OCI-LY1 (cell line): ENCODE measurements around the gene CUBN.

Experiments
- H2AFZ ChIP-seq: fragments of 200-600 bp; sonication (generic), shearing (Covaris generic); 2 replicates; pipeline ENCODE4 v1.6.0; 2014; ENCODE audit warnings: antibody characterized with exemption, mild to moderate bottlenecking, low read length
- H3F3A ChIP-seq: fragments of 200-600 bp; sonication (generic), shearing (Covaris generic); 2 replicates; pipeline ENCODE4 v1.6.0; 2014; ENCODE audit warnings: mild to moderate bottlenecking, antibody characterized with exemption, low read length, moderate library complexity; ENCODE audit not compliant: insufficient read depth
- H3K27ac ChIP-seq: fragments of 200-600 bp; sonication (generic); 2 replicates; pipeline ENCODE4 v1.5.1; 2014; ENCODE audit warnings: low read length, mixed run types, mild to moderate bottlenecking, low read depth; ENCODE audit not compliant: poor library complexity, severe bottlenecking
- H3K27me3 ChIP-seq: fragments of 200-600 bp; sonication (generic); 2 replicates; pipeline ENCODE4 v1.6.0; 2014; ENCODE audit warnings: antibody characterized with exemption, mild to moderate bottlenecking, low read length, moderate library complexity; ENCODE audit not compliant: insufficient read depth
- H3K36me3 ChIP-seq: fragments of 200-600 bp; sonication (generic); 2 replicates; pipeline ENCODE4 v1.6.1; 2014; ENCODE audit warnings: mild to moderate bottlenecking, antibody characterized with exemption, low read length, moderate library complexity, mixed read lengths; ENCODE audit not compliant: insufficient read depth
- H3K4me1 ChIP-seq: fragments of 200-600 bp; sonication (generic); 2 replicates; pipeline ENCODE4 v1.5.1; 2014; ENCODE audit warnings: mild to moderate bottlenecking, low read length, moderate library complexity; ENCODE audit not compliant: insufficient read depth, severe bottlenecking
- H3K4me2 ChIP-seq: fragments of 200-600 bp; sonication (generic), shearing (Covaris generic); 2 replicates; pipeline ENCODE4 v1.6.1; 2014; ENCODE audit warnings: low read length
- H3K4me3 ChIP-seq: fragments of 200-600 bp; sonication (generic); 2 replicates; pipeline ENCODE4 v1.5.1; 2014; ENCODE audit warnings: low read length, low read depth, mild to moderate bottlenecking, mixed read lengths; ENCODE audit not compliant: poor library complexity, severe bottlenecking
- H3K79me2 ChIP-seq: fragments of 200-600 bp; shearing (Covaris generic); 2 replicates; pipeline ENCODE4 v1.6.1; 2016; ENCODE audit warnings: mixed run types, low read length, mixed read lengths; ENCODE audit not compliant: insufficient read depth
- H3K9ac ChIP-seq: fragments of 200-600 bp; sonication (generic), shearing (Covaris generic); 2 replicates; pipeline ENCODE4 v1.6.1; 2014; ENCODE audit warnings: mild to moderate bottlenecking, low read length, mixed read lengths
- H3K9me2 ChIP-seq: fragments of 200-600 bp; sonication (generic), shearing (Covaris generic); 2 replicates; pipeline ENCODE4 v1.6.1; 2014; ENCODE audit warnings: low read depth, mild to moderate bottlenecking, low read length, mixed read lengths
- H3K9me3 ChIP-seq: fragments of 200-600 bp; shearing (Covaris generic); 2 replicates; pipeline ENCODE4 v1.6.1; 2014; ENCODE audit warnings: low read length, mixed read lengths
- H4K20me1 ChIP-seq: fragments of 200-600 bp; sonication (generic), shearing (Covaris generic); 2 replicates; pipeline ENCODE4 v1.6.0; 2016; ENCODE audit warnings: mild to moderate bottlenecking, low read length; ENCODE audit not compliant: insufficient read depth
- CTCF ChIP-seq: fragments of 200-600 bp; sonication (generic), shearing (Covaris generic); IDR thresholded peaks from 2 replicates; pipeline ENCODE4 v1.5.1; 2017; ENCODE audit warnings: mild to moderate bottlenecking, antibody characterized with exemption, low read length, moderate library complexity, mixed read lengths
- EZH2 ChIP-seq: fragments of 200-600 bp; sonication (generic), shearing (Covaris generic); IDR thresholded peaks from 2 replicates; pipeline ENCODE4 v1.8.0; 2017; ENCODE audit warnings: borderline replicate concordance, mixed run types, mild to moderate bottlenecking, antibody characterized with exemption, low read length, moderate library complexity, mixed read lengths

CUBN gene

DNA sequence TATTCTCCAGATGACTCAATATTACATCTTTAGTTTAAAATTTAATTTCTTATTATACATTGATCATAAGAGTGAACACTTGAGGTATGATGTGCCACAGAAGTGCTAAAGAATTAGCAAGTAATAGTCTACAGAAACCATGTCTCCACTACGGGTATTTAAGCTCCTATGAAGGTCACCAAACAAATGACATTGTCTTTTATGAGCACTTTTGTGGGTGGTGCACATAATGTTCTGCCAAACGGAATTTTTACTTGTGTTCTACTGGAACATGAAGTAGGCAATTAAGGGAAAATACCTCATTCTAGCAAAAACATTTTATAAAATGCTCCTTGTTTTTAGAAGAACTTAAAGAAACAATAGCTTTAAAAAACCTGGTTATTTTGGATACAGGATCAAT, 27.4 kb upstream of the CUBN start:
- no peaks in the 10 kb centered on the region for H4K20me1 ChIP-seq
- H3K9me2 ChIP-seq: no peaks in the 10 kb centered on the region
- H3K4me2 ChIP-seq: no peak overlapping the region
- no peaks in the 10 kb centered on the region for H3K36me3 ChIP-seq
- H3K9ac ChIP-seq: no peak overlapping the region
- no peak overlapping the region for H2AFZ ChIP-seq
- no peak for TF ChIP-seq CTCF
- no peak for TF ChIP-seq EZH2
- H3K79me2 ChIP-seq: no peaks in the 10 kb centered on the region
- no peak overlapping the region for H3K27ac ChIP-seq
- no peaks in the 10 kb centered on the region for H3K9me3 ChIP-seq
- H3K27me3 ChIP-seq: no peaks in the 10 kb centered on the region
- H3F3A ChIP-seq: no peaks in the 10 kb centered on the region
- H3K4me3 ChIP-seq: no peak overlapping the region
- no peaks in the 10 kb centered on the region for H3K4me1 ChIP-seq

- no peaks in the 10 kb centered on the region for H3K4me1 ChIP-seq
- no peaks in the 10 kb centered on the region for H3K79me2 ChIP-seq
- H3K4me2 ChIP-seq: no peak overlapping the region
- no peak overlapping the region for H3K9ac ChIP-seq
- H4K20me1 ChIP-seq: no peaks in the 10 kb centered on the region
- TF ChIP-seq EZH2 (no peak), CTCF (no peak)
- H3K9me2 ChIP-seq: no peaks in the 10 kb centered on the region
- no peaks in the 10 kb centered on the region for H3F3A ChIP-seq
- no peak overlapping the region for H3K4me3 ChIP-seq
- no peaks in the 10 kb centered on the region for H3K9me3 ChIP-seq
- H3K27ac ChIP-seq: no peak overlapping the region
- no peak overlapping the region for H2AFZ ChIP-seq
- H3K36me3 ChIP-seq: no peaks in the 10 kb centered on the region
- no peaks in the 10 kb centered on the region for H3K27me3 ChIP-seq
Observed at GRCh38 chr10:17155826-17156225, 26.2 kb upstream of the CUBN start.

- H3K27ac ChIP-seq: no peak overlapping the region
- no peaks in the 10 kb centered on the region for H4K20me1 ChIP-seq
- H3K9me2 ChIP-seq: no peaks in the 10 kb centered on the region
- no peaks in the 10 kb centered on the region for H3K79me2 ChIP-seq
- no peak for TF ChIP-seq EZH2
- no peak for TF ChIP-seq CTCF
- H3K36me3 ChIP-seq: no peaks in the 10 kb centered on the region
- no peaks in the 10 kb centered on the region for H3K9me3 ChIP-seq
- H2AFZ ChIP-seq: no peak overlapping the region
- H3K4me2 ChIP-seq: no peak overlapping the region
- no peaks in the 10 kb centered on the region for H3F3A ChIP-seq
- no peak overlapping the region for H3K4me3 ChIP-seq
- no peak overlapping the region for H3K9ac ChIP-seq
- no peaks in the 10 kb centered on the region for H3K27me3 ChIP-seq
- no peaks in the 10 kb centered on the region for H3K4me1 ChIP-seq
Observed at GRCh38 chr10:17154116-17154515, 24.5 kb upstream of the CUBN start.
